GM13976 (cell line): ENCODE data around the gene ALG12.

Source experiments
- DNase-seq: peaks from one replicate; pipeline ENCODE4 v3.0.0; 2012; ENCODE audit warnings: low spot score
- CTCF ChIP-seq: IDR thresholded peaks from 2 replicates; pipeline ENCODE4 v1.5.1; 2012; ENCODE audit warnings: borderline replicate concordance, mild to moderate bottlenecking; ENCODE audit not compliant: insufficient read depth; ENCODE audit errors: extremely low read depth, missing control alignments, control extremely low read depth
- in situ Hi-C: fragments of 300-500 bp; cut with MboI; formaldehyde crosslinking; loops from one replicate; pipeline ENCODE4 v1.12.0; 2022; ENCODE audit warnings: low sequenced_read_pairs, mixed read lengths, inconsistent platforms; ENCODE audit not compliant: unreplicated experiment

The ALG12 gene

GRCh38 chr22:49928555-49929210 lies 10.4 kb upstream of the ALG12 start:
- DNase-seq = no peak
- TF ChIP-seq CTCF = no peak
- in situ Hi-C loops = no loop called here

DNA sequence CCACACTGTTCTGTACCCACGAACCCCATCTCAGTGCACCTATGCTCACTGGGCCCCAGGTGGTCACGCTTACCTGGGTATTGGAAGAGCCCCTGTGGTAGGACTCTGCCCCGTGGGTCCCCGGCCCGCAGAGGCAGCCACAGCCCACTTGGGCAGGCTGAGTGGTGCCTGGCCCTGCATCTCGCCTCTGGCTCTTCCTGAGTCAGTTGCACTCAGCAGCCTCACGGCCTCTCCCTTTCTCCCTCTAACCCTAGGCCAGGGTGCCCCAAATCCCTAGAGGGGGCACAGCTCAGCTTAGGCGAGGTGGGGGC lies 9.9 kb upstream of the ALG12 start:
- no peak for DNase-seq
- in situ Hi-C loops = no loop called here
- no peak for TF ChIP-seq CTCF

- in situ Hi-C loops = no loop called here
- DNase-seq = no peak
- no peak for TF ChIP-seq CTCF
Measured at GRCh38 chr22:49927483-49928184, 9.4 kb upstream of the ALG12 start.

DNA sequence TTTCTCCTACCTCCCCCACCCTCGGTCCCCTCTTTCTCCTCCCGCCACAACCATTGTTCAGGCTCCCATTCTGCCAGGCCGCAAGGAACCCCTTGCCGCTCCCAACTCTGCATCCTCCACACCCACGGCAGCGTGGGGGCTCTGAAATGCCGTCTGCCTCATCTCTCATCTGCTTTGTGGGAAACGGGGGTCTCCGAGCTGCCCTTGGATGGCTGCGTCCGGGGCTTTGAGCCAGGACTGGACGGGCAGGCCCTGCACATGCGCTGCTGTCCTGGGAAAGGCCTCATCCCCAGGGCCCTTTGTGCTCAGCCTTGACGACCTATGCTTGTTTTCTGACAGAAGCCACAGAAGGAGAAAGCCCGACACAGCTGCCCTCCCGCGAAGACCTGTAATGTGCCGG lies 8.7 kb upstream of the ALG12 start:
- no peak for TF ChIP-seq CTCF
- in situ Hi-C loops = no loop called here
- no peak for DNase-seq

- peak; percentile 80 for DNase-seq
- in situ Hi-C loops = no loop called here
- no peak for TF ChIP-seq CTCF
Measured at GRCh38 chr22:49925525-49926128, 7.4 kb upstream of the ALG12 start.

- TF ChIP-seq CTCF = no peak
- in situ Hi-C loops = no loop called here
- DNase-seq = no peak
Measured at GRCh38 chr22:49924113-49924833, 6.0 kb upstream of the ALG12 start.
